Stimulated activated CD4-positive, alpha-beta T cell treated with anti-CD3 and anti-CD28 coated beads, Interleukin-4, amount 100 ng/mL, for 24 hours (primary cell): ENCODE data around the gene SORBS2.

Source experiments
- DNase-seq: peaks from one replicate; pipeline ENCODE4 v3.0.0-alpha.2; 2020

The SORBS2 gene

GRCh38 chr4:185662030-185662778, 149.8 kb downstream of the SORBS2 start:
- DNase-seq: no peak

DNA sequence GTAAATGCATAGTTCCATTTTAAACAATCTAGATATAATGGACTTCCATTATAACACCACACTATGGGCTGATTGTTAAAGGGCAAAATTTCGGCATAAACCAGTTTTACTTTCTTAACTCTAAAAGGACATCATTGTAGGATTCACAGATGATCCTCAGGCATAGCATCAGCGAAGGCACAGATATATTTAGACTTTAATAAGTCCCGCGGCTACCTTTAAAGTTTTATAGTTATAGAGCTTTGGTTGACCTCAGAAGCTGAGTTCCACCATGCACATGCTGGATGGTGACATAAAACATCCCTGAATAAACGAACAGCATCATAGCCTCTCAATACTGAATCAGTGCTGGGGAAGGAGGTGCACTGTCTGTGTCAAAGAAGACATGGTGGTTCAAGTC, 151.7 kb downstream of the SORBS2 start:
- no peak for DNase-seq

DNA sequence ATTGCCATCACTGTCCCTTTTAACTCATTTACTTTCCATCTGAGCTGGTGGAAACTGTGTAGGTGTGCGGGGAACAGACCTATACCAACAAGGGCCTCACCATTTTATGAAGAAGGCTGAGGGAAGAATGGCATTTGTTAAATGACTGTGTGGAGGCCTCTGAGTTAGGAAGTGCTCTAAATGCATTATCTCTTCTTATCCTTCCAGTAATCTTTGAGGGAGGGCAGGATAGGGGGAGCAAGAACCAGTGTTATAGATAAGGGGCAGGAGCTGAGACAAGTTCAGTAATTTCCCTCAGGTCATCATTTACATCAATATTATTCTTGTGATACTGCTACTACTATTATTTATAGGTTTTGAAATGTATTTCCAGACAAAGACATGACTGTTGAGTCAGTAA, 154.3 kb downstream of the SORBS2 start:
- DNase-seq: no peak

- DNase-seq: no peak
Observed at GRCh38 chr4:185657183-185657582, 154.8 kb downstream of the SORBS2 start.

DNA sequence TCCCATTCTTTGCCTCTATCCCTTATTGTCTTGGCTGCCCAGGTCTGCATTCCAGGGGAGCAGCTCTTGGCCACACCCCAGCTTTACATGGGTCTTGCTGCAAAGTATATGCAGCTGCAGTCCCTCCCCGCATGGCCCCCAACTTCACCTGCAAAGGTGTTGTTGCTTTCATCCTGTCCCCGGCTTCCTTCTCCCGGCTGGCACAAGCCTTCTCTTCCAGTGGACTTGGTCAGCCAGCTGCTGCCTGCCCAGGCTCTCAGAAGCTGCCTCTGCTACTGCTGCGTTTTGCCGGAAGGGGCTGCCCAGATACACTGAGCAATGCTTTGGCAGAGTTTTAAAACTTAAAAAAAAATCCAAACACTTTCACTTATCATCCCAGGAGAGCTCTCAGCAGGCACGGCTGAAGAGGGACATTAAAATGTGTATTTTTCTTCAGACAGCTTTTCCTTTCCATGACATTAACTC, 155.5 kb downstream of the SORBS2 start:
- DNase-seq: no peak

GRCh38 chr4:185654965-185655554, 156.9 kb downstream of the SORBS2 start:
- DNase-seq: no peak

DNA sequence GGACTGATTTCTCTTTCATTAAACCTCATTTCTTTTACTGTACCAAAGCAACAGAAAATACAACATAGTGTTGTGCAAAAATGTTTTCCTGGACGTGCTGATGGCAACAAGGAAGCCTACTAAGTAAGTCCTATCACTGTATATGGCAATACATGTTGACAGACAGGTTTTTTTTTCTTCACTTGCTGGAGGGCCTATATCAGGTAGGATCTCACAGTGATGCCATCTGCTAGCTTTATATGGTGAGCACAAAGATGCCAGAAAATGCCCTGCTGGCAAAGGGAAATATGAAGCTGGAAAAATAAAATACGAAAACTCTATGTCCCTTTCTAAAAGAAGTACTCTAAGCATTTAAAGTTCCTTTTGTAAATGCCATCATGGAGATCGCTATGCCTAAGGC, 157.7 kb downstream of the SORBS2 start:
- DNase-seq: no peak

DNA sequence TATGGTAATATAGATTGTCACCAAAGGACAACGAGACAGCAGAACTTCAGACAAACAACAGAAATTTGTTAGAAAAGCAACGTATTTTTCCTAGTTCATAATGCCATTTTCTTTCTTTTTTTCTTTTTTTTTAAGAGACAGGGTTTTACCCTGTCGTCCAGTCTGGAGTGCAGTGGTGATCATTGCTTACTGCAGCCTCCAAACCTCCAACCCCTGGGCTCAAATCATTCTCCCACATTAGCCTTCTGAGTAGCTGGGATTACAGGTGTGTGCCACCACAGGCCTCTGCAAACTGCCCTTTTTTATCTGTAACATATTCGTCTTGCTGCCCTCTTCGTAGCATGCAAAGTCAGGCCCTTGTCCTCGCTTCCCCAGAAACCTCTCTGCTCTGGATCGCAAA, 160.1 kb downstream of the SORBS2 start:
- DNase-seq: no peak

DNA sequence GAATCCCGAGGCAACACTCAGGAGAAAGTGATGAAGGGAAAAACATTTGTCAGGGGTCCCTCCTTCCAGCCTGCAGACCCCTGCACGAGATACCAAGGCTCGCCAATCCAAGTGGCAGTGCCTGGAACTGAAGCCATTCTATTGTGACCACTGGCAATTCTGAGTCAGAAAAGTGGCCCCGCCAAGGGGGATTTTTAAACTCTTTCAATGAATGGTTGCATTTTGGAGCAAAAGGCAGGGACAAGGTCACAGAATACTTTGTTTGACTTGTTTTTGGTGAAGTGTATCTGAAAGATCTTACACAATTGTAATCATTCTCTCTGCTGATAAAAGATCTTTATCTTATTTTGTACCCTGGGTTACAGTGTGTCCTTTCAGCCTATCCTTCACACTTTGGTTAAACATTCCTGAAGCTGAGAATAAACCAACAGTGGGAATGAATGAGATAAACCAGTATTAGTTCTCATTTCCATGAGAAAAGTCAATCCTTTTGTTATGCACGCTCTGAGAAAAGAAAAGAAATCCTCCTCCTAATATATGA, 160.8 kb downstream of the SORBS2 start:
- DNase-seq: no peak

DNA sequence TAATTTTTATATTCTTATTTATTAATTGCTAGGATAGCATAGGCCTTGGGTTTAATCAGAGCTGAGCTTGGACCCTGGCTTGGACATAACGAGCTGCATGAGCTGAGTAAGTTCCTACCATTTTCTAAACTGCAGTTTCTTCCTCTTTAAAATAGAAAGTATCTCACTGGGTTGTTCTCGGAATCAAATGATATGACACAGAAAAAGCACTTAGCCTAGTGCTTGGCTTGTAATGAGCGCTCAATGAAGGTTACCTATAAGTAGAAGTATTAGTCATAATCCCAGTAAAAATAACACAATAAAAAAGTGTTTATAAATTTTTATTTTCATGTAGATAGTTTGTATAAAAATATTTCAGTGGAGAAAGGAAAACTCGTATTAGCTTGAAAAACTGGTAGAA, 163.4 kb downstream of the SORBS2 start:
- DNase-seq: no peak

- DNase-seq: no peak
Observed at GRCh38 chr4:185645403-185645802, 166.6 kb downstream of the SORBS2 start.

DNA sequence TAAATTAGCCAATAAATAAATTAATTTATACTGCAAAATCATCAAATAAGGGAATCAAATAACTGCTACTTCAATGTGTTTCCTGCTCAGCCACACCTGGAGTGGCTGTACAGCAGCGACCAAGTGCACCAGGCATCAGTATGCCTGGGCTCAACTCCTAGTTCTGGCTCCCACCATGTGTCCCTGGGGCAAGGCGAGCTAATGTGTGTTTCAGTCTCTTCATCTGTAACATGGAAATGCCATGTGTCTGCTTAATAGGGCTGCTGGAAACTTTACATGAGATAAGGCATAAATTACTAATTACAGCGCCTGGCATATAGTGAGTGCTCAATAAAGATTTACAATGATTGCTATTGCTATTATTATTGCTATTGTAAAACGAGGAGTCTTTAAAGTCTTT, 167.6 kb downstream of the SORBS2 start:
- no peak for DNase-seq

GRCh38 chr4:185642907-185643306, 169.1 kb downstream of the SORBS2 start:
- DNase-seq: no peak

DNA sequence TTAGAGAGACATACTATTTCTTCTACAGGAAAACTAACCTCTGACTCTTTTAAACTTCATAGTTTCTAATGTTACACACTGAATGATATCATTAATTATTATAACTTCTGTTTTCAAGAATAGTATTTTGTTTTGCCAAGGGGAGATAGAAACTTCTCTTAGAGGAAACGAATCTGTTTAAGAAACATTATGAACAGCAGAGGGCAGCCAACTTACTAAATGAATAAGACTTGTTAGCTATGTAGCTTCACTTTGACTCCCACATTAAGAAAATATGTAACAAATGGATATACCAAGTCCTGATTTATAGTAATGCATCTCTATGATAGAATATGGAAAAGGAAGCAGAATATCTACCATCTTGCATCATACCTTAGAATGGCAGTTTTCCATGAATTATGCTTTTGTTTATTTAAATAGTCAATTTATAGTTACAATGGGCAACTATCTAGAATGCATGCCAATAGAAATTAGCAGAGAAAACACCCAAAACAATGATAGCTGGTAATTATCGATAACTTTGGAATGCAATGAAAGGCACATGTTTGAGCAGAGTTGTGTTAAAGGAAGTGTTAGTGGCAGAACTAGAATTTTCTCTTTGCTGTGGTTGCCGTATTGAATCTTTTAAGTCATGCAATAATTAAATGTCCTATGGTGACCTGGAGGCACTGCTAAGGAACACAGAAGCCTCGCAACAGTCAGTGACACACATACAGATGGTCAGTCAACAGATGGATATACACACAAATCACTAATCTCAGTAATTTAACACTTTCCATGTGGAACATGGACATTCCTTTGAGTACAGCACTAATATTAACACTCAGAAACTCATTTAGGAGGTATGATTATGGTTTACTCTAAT, 171.0 kb downstream of the SORBS2 start:
- no peak for DNase-seq

- no peak for DNase-seq
Observed at GRCh38 chr4:185638548-185639301, 173.3 kb downstream of the SORBS2 start.

DNA sequence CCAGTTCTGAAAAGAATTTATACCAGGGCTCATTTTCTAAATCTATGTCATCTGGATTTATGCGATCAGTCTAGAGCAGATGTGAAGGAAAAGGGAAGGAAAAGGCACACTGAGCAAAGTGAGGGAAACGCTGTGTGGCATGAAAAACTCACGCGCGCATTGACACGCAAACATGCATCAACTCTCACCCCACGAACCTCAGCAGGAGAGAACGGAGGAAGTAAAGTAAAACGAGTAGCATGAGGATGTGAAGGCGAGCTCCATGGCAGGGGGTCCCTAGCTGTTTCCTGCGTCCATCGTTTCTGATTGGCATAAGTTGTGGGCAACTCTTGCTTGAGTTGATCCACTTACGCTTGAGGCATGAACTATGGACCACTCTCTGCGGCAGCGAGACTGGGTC, 173.9 kb downstream of the SORBS2 start:
- no peak for DNase-seq

- DNase-seq: no peak
Observed at GRCh38 chr4:185637163-185637875, 174.7 kb downstream of the SORBS2 start.

DNA sequence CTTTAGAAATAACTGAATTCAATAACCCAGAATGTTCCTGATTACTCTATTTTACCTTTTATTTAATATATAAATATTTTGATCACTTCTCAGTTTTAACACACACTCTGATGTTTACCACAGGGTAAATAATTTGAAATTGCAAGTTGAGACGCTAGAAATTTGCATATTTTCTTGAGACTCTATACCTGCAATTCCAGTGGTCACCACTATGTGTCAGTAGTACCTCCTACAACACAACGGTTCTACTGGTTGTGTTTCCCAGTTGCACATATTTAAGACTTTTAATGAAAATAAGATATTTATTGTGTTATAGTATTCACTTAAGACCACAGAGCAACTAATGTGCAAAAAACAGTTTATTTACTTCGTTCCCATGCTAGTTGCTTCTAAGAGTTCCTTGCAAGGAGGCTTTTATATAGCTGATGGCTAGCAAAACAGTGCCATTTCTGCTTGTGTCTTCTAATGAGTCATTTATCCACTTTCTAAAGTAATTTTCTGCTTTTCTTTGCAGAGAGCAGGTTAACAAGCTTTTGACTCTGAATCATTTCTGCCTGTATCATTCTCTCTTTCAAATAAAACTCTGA, 177.8 kb downstream of the SORBS2 start:
- DNase-seq: no peak

- no peak for DNase-seq
Observed at GRCh38 chr4:185626798-185627197, 185.2 kb downstream of the SORBS2 start.

DNA sequence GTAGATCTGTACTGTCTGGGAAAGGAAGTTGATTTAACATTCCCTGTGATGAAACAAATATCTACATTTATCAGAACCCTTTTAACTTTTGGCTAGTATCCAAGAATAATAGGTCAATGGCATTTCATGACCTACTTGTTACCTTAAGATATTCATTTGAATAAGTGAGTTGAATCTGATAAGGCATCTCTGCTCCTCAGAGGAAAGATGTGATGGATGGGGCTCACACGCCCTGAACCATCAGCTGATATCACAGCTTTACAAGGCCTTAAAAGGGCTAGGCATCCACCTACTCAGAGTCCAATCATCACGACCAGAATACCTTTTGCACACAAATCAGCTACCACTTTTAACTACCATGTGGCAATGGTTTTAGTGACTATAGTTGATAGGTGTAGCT, 186.5 kb downstream of the SORBS2 start:
- DNase-seq: no peak

DNA sequence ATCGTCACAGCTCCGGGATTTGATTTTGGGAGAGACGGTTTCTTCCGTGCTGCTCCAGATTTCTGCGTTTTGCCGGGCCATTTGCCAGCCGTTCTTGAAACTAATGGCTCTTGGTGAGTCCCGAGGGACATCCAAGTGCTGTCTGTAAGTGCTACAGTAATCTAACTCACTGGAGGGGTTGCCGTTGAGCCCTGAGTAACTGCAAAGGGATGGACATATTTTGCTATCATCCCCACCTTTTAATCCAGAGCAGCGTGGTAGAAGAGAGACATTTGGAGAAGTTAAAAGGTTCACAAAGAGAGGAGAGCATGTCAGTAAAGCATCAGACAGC, 187.8 kb downstream of the SORBS2 start:
- no peak for DNase-seq
